ENCODE measurements around the gene NWD2.

The NWD2 gene

GRCh38 chr4:37439809-37440474 is 195.4 kb downstream of the NWD2 start:
- TF ChIP-seq CTCF (conservative IDR thresholded peaks at IDR 0.05; ENCODE audit: control insufficient read depth, insufficient read depth, low read depth, low read length), result no peak
- no peak overlapping the region for H3K4me3 ChIP-seq (ENCODE audit: control insufficient read depth, low read depth, low read length)
- DNase-seq (ENCODE audit: low read depth), result no peak

GRCh38 chr4:37440501-37440900 is 196.0 kb downstream of the NWD2 start:
- TF ChIP-seq CTCF (conservative IDR thresholded peaks at IDR 0.05; ENCODE audit: control insufficient read depth, insufficient read depth, low read depth, low read length), result no peak
- no peak overlapping the region for H3K4me3 ChIP-seq (ENCODE audit: control insufficient read depth, low read depth, low read length)
- DNase-seq (ENCODE audit: low read depth), result no peak

GRCh38 chr4:37441231-37442061 is 196.9 kb downstream of the NWD2 start:
- no peak for DNase-seq (ENCODE audit: low read depth)
- no peak for TF ChIP-seq CTCF (conservative IDR thresholded peaks at IDR 0.05; ENCODE audit: control insufficient read depth, insufficient read depth, low read depth, low read length)
- H3K4me3 ChIP-seq (ENCODE audit: control insufficient read depth, low read depth, low read length), result no peak overlapping the region

- DNase-seq (ENCODE audit: low read depth), result no peak
- no peak overlapping the region for H3K4me3 ChIP-seq (ENCODE audit: control insufficient read depth, low read depth, low read length)
- no peak for TF ChIP-seq CTCF (conservative IDR thresholded peaks at IDR 0.05; ENCODE audit: control insufficient read depth, insufficient read depth, low read depth, low read length)
Observed at GRCh38 chr4:37442062-37442323, 197.4 kb downstream of the NWD2 start.

- no peak for TF ChIP-seq CTCF (conservative IDR thresholded peaks at IDR 0.05; ENCODE audit: control insufficient read depth, insufficient read depth, low read depth, low read length)
- no peak overlapping the region for H3K4me3 ChIP-seq (ENCODE audit: control insufficient read depth, low read depth, low read length)
- no peak for DNase-seq (ENCODE audit: low read depth)
Observed at GRCh38 chr4:37443137-37443536, 198.6 kb downstream of the NWD2 start.

GRCh38 chr4:37445023-37445422 is 200.5 kb downstream of the NWD2 start:
- no peak for TF ChIP-seq CTCF (conservative IDR thresholded peaks at IDR 0.05; ENCODE audit: control insufficient read depth, insufficient read depth, low read depth, low read length)

More at GRCh38 chr4:37445023-37445422, 200.5 kb downstream of the NWD2 start:
- H3K4me3 ChIP-seq (ENCODE audit: control insufficient read depth, low read depth, low read length), result no peak overlapping the region
- no peak for DNase-seq (ENCODE audit: low read depth)

Measured in fibroblast of mammary gland (primary cell).